Measurements from ENCODE around the gene HOXA3. TPM values are rescaled to one million over a fixed set of nuclear protein-coding genes. Genes with fewer than 3 reads are reported as not detected.

HOXA3 gene
- total RNA-seq, 2 donors from 2014 or later, result not detected

- Mint-ChIP-seq H3K36me3 (ENCODE audit: low read depth) (no peaks in the 10 kb centered on the region), H3K4me1 (peaks cover 11% of the 10 kb centered on the region), H3K4me3 (no peak overlapping the region), H3K9me3 (peaks cover 6% of the 10 kb centered on the region), H3K27me3 (ENCODE audit: insufficient read depth) (peaks cover 100% of the 10 kb centered on the region), H3K27ac (no peak overlapping the region)
- Histone ChIP-seq H3K9ac (ENCODE audit: extremely low read depth, low read length, poor library complexity, severe bottlenecking) (no peak overlapping the region), H3K27ac (ENCODE audit: low read depth, low read length) (no peak overlapping the region), H3K27me3 (ENCODE audit: control insufficient read depth, insufficient read depth, low read length, poor library complexity, severe bottlenecking) (peaks cover 100% of the 10 kb centered on the region), H3K36me3 (ENCODE audit: control insufficient read depth, insufficient read depth, low read length) (no peaks in the 10 kb centered on the region), H3K9me3 (ENCODE audit: control insufficient read depth, low read length) (peaks cover 3% of the 10 kb centered on the region), H3K4me3 (ENCODE audit: low read length) (no peak overlapping the region), H3K4me1 (ENCODE audit: control insufficient read depth, insufficient read depth, low read length) (no peaks in the 10 kb centered on the region)
- WGBS, 2 experiments (ENCODE audit: insufficient coverage in 1 of 2, insufficient read length in 1 of 2), result 37 to 48% methylated on average over 13 to 18 of the region's 18 CpGs
- DNase-seq, result no peak
- TF ChIP-seq, protein P1, sequence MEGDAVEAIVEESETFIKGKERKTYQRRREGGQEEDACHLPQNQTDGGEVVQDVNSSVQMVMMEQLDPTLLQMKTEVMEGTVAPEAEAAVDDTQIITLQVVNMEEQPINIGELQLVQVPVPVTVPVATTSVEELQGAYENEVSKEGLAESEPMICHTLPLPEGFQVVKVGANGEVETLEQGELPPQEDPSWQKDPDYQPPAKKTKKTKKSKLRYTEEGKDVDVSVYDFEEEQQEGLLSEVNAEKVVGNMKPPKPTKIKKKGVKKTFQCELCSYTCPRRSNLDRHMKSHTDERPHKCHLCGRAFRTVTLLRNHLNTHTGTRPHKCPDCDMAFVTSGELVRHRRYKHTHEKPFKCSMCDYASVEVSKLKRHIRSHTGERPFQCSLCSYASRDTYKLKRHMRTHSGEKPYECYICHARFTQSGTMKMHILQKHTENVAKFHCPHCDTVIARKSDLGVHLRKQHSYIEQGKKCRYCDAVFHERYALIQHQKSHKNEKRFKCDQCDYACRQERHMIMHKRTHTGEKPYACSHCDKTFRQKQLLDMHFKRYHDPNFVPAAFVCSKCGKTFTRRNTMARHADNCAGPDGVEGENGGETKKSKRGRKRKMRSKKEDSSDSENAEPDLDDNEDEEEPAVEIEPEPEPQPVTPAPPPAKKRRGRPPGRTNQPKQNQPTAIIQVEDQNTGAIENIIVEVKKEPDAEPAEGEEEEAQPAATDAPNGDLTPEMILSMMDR (conservative IDR thresholded peaks at IDR 0.05), result no peak
Observed at GRCh38 chr7:27141137-27141922, 11.1 kb downstream of the HOXA3 start.

DNA sequence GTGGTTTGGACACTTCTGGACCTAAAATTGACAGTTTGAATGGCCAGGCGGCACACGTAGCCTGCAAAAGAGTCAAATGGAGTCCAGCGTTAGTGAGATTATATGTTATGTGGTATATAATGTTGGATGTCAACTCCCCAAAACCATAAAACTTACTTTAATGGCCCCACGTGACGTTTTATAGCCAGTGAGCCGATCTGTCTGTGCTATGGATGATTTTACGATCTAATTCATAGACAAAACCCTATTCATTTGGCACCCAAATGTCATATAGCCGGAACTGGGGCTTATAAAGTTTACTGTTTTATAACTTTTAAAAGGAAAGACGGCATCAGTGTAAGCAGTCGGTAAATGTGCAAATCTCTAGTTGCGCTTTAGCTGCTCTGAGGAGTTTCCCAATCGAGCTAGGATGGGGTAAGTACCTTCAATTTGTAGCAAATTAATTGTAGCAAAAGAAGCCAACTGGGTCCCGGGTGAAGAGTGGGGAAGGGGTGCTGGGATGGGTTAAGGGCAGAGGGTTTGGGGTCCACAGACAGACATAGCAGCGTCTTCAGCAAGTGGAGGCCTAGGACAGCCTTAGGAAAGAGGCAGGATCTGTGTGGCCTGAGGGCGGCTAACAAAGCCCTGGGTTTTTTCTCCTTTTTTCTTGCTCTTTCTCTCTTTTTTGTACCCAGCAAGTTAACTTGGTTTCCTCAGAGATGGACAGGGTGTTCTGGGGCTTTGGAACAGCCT is 12.1 kb downstream of the HOXA3 start:
- H3K4me1 Mint-ChIP-seq, result peaks cover 11% of the 10 kb centered on the region
- H3K4me3 Mint-ChIP-seq, result no peak overlapping the region
- peaks cover 100% of the 10 kb centered on the region for H3K27me3 ChIP-seq (ENCODE audit: control insufficient read depth, insufficient read depth, low read length, poor library complexity, severe bottlenecking)
- no peak for DNase-seq
- no peaks in the 10 kb centered on the region for H3K36me3 Mint-ChIP-seq (ENCODE audit: low read depth)
- no peak overlapping the region for H3K27ac Mint-ChIP-seq
- H3K4me3 ChIP-seq (ENCODE audit: low read length), result no peak overlapping the region
- no peak overlapping the region for H3K27ac ChIP-seq (ENCODE audit: low read depth, low read length)
- peaks cover 3% of the 10 kb centered on the region for H3K9me3 ChIP-seq (ENCODE audit: control insufficient read depth, low read length)
- no peaks in the 10 kb centered on the region for H3K36me3 ChIP-seq (ENCODE audit: control insufficient read depth, insufficient read depth, low read length)
- no peaks in the 10 kb centered on the region for H3K4me1 ChIP-seq (ENCODE audit: control insufficient read depth, insufficient read depth, low read length)
- 32 to 43% methylated on average over 9 to 15 of the region's 15 CpGs for WGBS, 2 experiments (ENCODE audit: insufficient coverage in 1 of 2, insufficient read length in 1 of 2)
- TF ChIP-seq, protein P1 (conservative IDR thresholded peaks at IDR 0.05), result no peak
- H3K9me3 Mint-ChIP-seq, result peaks cover 4% of the 10 kb centered on the region
- H3K9ac ChIP-seq (ENCODE audit: extremely low read depth, low read length, poor library complexity, severe bottlenecking), result no peak overlapping the region
- H3K27me3 Mint-ChIP-seq (ENCODE audit: insufficient read depth), result peaks cover 100% of the 10 kb centered on the region

GRCh38 chr7:27139334-27140125 is 12.9 kb downstream of the HOXA3 start:
- H3K4me1 Mint-ChIP-seq, result peaks cover 11% of the 10 kb centered on the region
- no peak overlapping the region for H3K4me3 Mint-ChIP-seq
- peaks cover 100% of the 10 kb centered on the region for H3K27me3 Mint-ChIP-seq (ENCODE audit: insufficient read depth)
- Histone ChIP-seq H3K27ac (ENCODE audit: low read depth, low read length) (peak overlapping the region; percentile 21), H3K27me3 (ENCODE audit: control insufficient read depth, insufficient read depth, low read length, poor library complexity, severe bottlenecking) (peaks cover 100% of the 10 kb centered on the region), H3K4me1 (ENCODE audit: control insufficient read depth, insufficient read depth, low read length) (no peaks in the 10 kb centered on the region), H3K4me3 (ENCODE audit: low read length) (peak overlapping the region; percentile 5), H3K9ac (ENCODE audit: extremely low read depth, low read length, poor library complexity, severe bottlenecking) (no peak overlapping the region), H3K36me3 (ENCODE audit: control insufficient read depth, insufficient read depth, low read length) (no peaks in the 10 kb centered on the region), H3K9me3 (ENCODE audit: control insufficient read depth, low read length) (peaks cover 3% of the 10 kb centered on the region)
- TF ChIP-seq, protein P1 (conservative IDR thresholded peaks at IDR 0.05), result no peak
- no peaks in the 10 kb centered on the region for H3K9me3 Mint-ChIP-seq
- peak; percentile 73 for DNase-seq
- 3% methylated on average over 19 to 53 of the region's 53 CpGs for WGBS, 2 experiments (ENCODE audit: insufficient coverage in 1 of 2, insufficient read length in 1 of 2)
- H3K36me3 Mint-ChIP-seq (ENCODE audit: low read depth), result no peaks in the 10 kb centered on the region
- no peak overlapping the region for H3K27ac Mint-ChIP-seq
